C4-2B (cell line): ENCODE data around the gene ADSS1.

Experiments
- H3K27ac ChIP-seq: fragments of 450-650 bp; 2 replicates; pipeline ENCODE4 v1.5.1; 2017
- ZFX ChIP-seq: fragments of 450-650 bp; IDR thresholded peaks from 2 replicates; pipeline ENCODE4 v1.6.1; 2017
- TF ChIP-seq, protein P1 (sequence below): fragments of 450-650 bp; conservative IDR thresholded peaks from 2 replicates; pipeline ENCODE4 v1.5.1; 2017; ENCODE audit warnings: mild to moderate bottlenecking

Gene ADSS1

DNA sequence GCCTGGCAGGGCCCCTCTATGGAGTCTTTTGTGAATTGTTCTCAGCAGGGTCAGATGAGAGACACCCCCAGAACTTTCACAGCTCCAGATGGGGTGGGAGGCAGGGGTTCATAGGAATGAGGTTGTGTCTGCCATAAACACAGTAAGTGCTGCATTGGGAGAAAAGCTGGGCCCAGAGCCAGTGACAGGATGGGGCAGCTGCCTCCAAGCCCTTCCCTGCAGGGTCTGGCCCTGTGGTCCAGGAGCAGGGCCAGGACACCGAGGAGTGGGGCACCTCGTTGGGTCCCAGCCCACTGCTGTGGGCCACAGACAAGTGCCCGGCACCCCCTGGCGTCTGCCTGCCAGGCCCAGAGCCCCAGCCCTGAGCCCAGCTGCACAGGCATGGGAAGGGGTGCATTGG is 21.4 kb upstream of the ADSS1 start:
- TF ChIP-seq ZFX, result no peak
- TF ChIP-seq, protein P1, sequence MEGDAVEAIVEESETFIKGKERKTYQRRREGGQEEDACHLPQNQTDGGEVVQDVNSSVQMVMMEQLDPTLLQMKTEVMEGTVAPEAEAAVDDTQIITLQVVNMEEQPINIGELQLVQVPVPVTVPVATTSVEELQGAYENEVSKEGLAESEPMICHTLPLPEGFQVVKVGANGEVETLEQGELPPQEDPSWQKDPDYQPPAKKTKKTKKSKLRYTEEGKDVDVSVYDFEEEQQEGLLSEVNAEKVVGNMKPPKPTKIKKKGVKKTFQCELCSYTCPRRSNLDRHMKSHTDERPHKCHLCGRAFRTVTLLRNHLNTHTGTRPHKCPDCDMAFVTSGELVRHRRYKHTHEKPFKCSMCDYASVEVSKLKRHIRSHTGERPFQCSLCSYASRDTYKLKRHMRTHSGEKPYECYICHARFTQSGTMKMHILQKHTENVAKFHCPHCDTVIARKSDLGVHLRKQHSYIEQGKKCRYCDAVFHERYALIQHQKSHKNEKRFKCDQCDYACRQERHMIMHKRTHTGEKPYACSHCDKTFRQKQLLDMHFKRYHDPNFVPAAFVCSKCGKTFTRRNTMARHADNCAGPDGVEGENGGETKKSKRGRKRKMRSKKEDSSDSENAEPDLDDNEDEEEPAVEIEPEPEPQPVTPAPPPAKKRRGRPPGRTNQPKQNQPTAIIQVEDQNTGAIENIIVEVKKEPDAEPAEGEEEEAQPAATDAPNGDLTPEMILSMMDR, result no peak
- no peak overlapping the region for H3K27ac ChIP-seq

DNA sequence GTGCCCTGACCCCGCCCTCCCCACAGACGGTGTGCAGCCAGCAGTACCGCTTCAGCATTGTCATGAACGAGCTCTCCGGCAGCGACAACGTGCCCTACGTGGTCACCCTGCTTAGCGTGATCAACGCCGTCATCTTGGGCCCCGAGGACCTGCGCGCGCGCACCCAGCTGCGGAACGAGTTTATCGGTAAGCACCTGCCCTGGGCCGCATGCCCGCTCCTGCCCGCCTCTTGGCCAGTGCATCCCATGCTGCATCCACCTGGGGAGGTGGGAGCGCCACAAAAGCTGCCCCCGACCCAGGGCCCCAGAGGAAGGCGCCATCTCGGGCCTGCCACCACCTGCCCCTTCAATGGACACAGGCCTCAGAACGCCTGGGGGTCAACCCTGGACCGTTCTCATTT is 20.8 kb upstream of the ADSS1 start:
- no peak overlapping the region for H3K27ac ChIP-seq
- TF ChIP-seq ZFX, result no peak
- TF ChIP-seq, protein P1, result no peak

DNA sequence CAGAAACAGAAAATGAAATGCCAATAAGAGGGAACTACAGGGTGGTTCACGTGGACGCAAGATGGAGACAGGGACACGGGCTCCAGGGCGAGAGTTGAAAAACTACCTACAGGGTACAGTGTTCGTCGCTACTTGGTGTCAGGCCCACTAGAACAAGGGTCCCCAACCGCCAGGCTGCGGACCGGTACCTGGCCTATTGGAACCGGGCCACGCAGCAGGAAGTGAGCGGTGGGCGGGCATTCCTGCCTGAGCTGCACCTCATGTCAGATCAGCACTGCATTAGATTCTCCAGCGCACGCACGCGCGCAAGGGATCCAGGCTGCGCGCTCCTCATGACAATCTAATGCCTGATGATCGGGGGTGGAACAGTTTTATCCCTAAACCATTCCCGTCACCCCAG is 19.8 kb upstream of the ADSS1 start:
- H3K27ac ChIP-seq, result no peak overlapping the region
- TF ChIP-seq, protein P1, result no peak
- no peak for TF ChIP-seq ZFX

DNA sequence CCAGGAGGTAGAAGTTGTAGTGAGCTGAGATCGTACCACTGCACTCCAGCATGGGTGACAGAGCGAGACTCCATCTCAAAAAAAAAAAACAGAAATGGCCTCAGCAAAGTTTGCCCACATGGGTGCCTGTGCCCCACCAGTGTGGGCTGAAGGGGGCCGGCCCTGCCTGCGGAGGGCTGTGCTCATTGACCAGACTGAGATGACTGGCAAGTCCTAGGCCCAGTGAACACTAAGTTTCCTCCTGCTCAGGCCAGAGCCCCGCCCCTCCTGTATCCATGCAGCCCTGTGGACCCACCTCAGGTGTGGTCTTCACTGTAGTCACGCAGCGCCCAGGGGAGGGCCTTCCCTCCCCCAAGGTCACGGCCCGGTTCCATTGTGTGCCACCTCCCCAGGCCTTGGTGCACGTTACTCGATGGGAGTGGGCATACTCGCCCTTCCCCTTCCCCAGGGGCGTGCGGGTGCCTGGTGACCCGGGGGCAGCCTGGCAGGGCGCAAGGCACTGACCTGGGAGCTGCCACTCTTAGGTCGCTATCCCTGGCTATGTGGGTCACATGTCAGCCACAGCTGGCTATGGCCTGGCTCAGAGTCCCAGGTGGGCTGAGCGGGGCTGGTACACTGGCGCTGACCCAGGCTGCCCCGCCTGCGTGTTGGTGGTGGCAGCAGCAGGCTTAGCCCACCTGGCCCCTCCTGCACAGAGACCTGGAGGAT is 18.5 kb upstream of the ADSS1 start:
- no peak overlapping the region for H3K27ac ChIP-seq
- TF ChIP-seq ZFX, result no peak
- TF ChIP-seq, protein P1, result no peak

- no peak for TF ChIP-seq ZFX
- TF ChIP-seq, protein P1, result no peak
These were observed 17.1 kb upstream of the ADSS1 start for GRCh38 chr14:104706733-104707607.

GRCh38 chr14:104707608-104708595 is 16.1 kb upstream of the ADSS1 start:
- no peak for TF ChIP-seq ZFX
- TF ChIP-seq, protein P1, result no peak
- no peak overlapping the region for H3K27ac ChIP-seq

More at GRCh38 chr14:104706733-104707607, 17.1 kb upstream of the ADSS1 start:
- no peak overlapping the region for H3K27ac ChIP-seq
